ENCODE results near the gene THEMIS2.

Gene THEMIS2

GRCh38 chr1:27885621-27886352 lies 13.4 kb downstream of the THEMIS2 start:
- no peak for DNase-seq (ENCODE audit: low read depth)

GRCh38 chr1:27886353-27886679 lies 14.0 kb downstream of the THEMIS2 start:
- DNase-seq (ENCODE audit: low read depth) = no peak

GRCh38 chr1:27886744-27887143 lies 14.4 kb downstream of the THEMIS2 start:
- no peak for DNase-seq (ENCODE audit: low read depth)

- no peak for DNase-seq (ENCODE audit: low read depth)
Observed at GRCh38 chr1:27887215-27888021, 15.1 kb downstream of the THEMIS2 start.

GRCh38 chr1:27889506-27889905 lies 17.2 kb downstream of the THEMIS2 start:
- DNase-seq (ENCODE audit: low read depth) = no peak

- DNase-seq (ENCODE audit: low read depth) = no peak
Observed at GRCh38 chr1:27891196-27891889, 19.0 kb downstream of the THEMIS2 start.

- no peak for DNase-seq (ENCODE audit: low read depth)
Observed at GRCh38 chr1:27894521-27894920, 22.2 kb downstream of the THEMIS2 start.

- DNase-seq (ENCODE audit: low read depth) = no peak
Observed at GRCh38 chr1:27906759-27907158, 34.4 kb downstream of the THEMIS2 start.

GRCh38 chr1:27912429-27912828 lies 40.1 kb downstream of the THEMIS2 start:
- DNase-seq (ENCODE audit: low read depth) = no peak

GRCh38 chr1:27915082-27915575 lies 42.8 kb downstream of the THEMIS2 start:
- no peak for DNase-seq (ENCODE audit: low read depth)

GRCh38 chr1:27922272-27922671 lies 49.9 kb downstream of the THEMIS2 start:
- DNase-seq (ENCODE audit: low read depth) = no peak

- no peak for DNase-seq (ENCODE audit: low read depth)
Observed at GRCh38 chr1:27928216-27928954, 56.0 kb downstream of the THEMIS2 start.

GRCh38 chr1:27931184-27931583 lies 58.8 kb downstream of the THEMIS2 start:
- no peak for DNase-seq (ENCODE audit: low read depth)

GRCh38 chr1:27931759-27932158 lies 59.4 kb downstream of the THEMIS2 start:
- DNase-seq (ENCODE audit: low read depth) = no peak

GRCh38 chr1:27934818-27935549 lies 62.6 kb downstream of the THEMIS2 start, which contains the start of gene SMPDL3B:
Gene SMPDL3B, plus strand, starts transcription at chr1:27935000. Its CDS starts 184 bp downstream, at chr1:27935184.
- no peak for DNase-seq (ENCODE audit: low read depth)

- DNase-seq (ENCODE audit: low read depth) = no peak
Observed at GRCh38 chr1:27935721-27936120, 63.4 kb downstream of the THEMIS2 start.

Measured in activated T-helper 9 cell treated with anti-CD3 and anti-CD28 coated beads, Interleukin-2, amount 50 U/mL, for 16 hours (primary cell).